NCI-H2227 (cell line): Measurements from ENCODE around the gene ATP10A.
"Not testable (repeated sequence)": the region's sequence is repeated elsewhere in the genome, so short reads cannot be mapped to it uniquely, and the experiment has no call there.

Experiments used
- DNase-seq: peaks from one replicate; lab custom pipeline; 2025; ENCODE audit not compliant: unreplicated experiment; lab: John Stamatoyannopoulos, UW

Gene ATP10A

DNA sequence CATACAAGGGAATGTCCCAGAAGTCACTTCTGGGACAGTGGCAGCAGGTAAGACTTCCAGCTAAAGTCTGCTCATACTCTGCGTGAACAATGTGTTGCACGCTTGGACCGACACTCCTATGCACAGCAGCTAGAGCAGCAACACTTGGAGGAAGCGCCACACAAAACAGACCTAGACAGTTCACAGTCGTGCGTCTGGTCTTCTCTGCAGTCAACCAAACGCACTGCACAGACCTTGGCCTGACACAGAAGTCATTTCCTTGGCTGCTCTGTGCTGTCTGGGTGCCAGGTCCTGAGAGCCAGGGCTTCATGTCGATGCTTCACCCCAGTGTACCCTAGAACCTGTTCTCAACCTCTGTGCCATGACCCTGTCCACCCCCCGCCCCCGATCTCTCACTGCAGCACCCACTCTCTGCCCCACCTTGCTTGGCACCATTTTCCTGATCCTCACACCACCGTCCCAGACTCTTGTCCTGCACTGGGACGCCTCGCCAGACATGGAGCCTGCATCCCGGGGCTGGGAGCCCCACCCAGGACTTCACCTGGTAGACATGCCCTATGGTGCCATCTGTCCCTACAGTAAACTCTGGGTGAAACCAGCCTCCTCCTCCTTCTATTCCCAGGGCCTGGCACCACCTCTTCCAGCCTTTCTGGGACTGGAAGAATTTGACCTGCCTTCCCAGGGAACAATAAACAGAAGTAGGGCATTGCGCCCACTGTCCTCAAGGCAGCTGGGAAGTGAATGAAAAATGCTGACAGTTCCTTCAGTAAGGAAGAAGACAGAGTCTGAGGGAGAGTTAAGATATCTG lies 3.1 kb downstream of the ATP10A start:
- no peak for DNase-seq

DNA sequence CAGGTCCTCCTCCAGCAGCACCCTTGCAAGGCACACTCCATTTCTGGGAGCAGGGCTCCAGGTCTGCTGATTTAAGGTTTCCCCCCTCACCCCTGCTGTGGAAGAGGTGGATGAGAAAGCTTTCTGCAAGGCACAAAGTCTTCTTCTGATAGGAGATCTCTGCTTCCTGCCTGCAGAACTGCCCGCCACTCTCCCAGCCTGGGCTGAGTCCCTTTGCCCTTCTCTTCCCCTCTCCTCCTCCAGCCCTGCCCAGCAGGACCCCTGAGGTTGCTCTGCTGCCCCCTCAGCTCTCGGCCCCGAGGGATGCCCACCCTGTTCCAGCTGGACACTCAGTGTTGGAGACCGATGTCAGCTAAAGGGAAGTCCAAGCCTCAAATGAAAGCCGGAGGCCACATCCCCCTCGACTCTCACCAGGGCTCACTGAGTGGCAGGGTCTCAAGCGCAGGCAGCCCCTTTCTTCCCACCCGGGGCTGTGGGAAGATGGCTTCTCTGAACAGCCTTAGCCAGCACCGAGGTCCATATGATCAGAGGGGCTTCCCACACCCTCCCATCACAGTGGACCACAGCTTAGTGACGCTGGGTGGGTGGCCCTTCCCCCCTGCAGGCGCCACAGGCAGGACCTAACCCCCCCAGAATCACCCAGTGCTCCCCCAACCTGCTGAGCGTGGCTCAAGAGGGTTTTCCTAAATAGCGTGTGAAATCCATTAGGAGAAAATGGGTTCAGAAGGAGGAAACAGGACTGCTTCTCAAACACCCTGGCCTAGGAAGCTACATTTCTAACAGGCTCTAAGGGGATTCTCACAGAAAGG lies 4.0 kb downstream of the ATP10A start:
- DNase-seq = no peak

DNA sequence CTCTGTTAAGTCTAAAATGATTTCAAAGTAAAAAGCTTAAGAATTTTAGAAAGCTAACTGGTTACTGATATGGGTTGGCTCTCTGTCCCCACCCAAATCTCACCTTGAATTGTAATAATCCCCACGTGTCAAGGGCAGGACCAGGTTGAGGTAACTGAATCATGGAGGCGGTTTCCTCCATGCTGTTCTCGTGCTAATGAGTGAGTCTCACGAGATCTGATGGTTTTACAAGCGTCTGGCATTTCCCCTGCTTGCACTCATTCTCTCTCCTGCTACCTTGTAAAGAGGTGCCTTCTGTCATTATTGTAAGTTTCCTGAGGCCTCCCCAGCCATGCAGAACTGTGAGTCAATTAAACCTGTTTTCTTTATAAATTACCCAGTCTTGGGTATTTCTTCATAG lies 7.1 kb downstream of the ATP10A start:
- DNase-seq = not testable (repeated sequence)

DNA sequence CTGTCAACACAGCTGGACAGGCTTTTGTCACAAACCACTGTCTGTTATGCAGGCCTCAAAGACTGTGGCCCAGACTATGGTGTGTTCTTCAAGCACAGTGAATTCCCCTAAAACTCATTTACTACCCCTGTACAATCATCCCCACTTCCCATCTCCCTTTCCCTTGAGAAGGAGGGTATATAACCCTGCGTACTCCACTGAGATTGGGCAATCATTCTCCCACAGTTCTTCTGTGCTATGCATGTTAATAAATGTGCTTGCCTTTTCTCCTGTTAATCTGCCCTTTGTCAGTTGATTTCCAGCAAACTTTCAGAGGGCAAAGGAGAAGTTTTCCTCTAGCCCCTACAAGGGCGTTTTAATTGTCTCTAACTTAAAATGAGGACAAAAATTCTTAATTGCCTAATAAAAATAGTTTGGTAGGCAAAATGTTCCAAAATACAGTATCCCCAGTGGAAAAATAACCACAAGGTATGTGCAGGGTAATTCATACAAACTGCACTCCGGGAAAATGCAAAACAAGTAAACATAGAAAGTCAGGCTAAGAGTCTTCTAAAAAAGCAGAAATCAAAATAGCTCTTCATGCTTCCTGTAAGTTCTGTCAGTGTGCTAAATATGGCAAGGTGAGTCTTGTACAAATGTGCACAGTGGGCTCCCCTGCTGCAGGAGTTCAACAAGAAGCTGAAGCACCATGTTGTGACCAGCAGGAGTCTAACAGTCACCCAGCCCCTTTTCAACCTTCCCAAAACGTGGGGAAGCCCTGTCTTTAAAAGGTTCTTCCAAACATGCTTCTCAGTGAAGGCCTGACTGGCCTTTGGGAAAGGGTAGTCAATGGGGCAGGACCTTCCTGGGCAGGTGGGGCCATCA lies 10.2 kb downstream of the ATP10A start:
- no peak for DNase-seq

DNA sequence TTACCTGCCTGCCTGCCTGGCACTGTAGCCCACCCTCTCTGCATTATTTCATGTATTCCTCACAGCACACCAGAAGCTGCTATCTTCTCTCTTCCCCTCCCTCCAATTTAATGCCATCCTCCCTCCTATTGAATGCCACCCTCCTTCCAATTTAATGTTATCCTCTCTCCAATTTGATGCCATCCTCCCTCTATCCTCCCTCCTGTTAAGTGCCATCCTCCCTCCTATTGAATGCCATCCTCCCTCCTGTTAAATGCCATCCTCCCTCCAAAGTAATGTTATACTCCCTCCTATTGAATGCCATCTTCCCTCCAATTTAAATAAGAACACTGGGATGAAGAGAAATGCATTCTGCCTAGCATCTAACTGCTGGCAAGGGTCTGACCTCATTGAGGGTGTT lies 11.1 kb downstream of the ATP10A start:
- DNase-seq = no peak

DNA sequence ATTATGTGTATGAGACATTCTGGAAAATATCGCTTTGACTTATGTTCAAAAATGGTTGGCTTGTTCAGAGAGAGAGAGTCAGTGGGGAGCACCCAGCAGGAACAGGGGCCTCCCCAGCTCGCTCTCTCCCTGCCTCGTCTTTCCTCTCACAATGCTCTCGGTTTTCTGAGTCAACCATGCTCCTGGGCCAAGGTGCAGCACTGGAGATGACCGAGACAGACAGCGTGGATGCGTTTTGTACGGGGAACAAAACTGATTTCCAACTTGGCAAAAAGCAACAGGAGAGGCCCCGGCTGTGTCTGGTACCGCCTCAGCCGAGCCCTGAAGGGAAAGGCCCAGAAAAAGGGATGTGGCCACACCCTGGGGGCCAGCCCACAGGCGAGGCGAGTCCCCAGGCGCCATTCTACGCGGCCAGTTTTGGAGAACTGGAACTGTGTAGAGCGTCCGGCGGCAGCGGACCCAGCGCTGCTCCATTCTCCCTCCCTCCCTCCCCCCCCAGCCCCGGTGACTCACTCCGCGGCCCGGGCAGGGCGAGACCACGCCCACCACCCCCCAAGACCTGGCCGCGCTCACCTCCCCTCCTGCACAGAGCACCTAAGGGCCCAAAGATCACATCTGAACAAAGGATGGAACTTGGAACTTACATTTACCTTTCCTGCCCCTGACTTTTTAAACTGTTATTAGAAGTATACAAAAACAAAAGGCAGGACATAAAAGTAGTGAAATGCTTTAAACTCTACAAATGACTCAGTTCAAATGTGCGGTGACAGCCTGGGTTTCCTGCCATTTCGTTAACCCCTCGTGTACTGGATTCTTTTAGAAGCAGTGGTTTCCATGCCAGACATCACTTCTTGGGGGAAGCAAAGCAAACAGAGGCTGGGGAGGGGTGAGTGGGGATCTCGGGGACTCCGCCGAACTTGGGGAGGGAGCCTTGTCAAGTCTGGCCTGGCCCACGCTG lies 12.7 kb downstream of the ATP10A start:
- no peak for DNase-seq

DNA sequence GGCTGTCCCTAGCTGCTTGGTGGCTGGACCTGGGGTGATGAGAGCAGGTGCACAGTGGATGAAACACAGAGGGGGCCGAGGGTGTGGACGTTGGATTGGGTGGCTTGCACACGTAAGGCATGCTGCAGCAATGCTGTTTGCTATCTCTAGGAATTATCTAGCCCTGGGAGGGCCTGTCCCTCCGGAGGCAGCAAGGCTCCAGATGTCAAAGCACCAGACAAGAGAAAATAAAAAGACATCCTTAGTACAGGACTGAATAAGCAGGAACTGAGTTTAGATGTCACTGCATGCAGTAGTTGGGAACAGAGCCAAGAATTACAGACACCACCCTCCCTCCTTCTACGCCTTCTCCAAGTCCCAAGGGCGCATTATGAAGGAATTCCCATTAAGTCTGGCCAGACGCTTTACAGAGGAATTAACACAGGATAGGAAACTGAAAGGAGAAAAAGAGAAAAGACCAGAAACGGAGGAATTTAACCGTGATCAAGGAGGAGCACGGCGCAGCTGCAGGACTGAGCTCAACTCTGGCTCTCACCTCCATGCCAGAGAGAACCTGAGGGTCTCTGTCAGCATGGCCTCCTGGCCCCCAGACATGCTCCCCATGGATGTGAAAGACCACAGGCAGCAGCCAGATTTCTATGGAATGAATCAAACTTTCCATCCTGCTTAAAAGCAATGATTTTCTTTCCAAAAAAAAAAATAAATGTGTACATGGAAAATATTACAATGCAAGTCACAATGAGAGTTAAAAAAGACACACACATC lies 13.8 kb downstream of the ATP10A start:
- DNase-seq = no peak

DNA sequence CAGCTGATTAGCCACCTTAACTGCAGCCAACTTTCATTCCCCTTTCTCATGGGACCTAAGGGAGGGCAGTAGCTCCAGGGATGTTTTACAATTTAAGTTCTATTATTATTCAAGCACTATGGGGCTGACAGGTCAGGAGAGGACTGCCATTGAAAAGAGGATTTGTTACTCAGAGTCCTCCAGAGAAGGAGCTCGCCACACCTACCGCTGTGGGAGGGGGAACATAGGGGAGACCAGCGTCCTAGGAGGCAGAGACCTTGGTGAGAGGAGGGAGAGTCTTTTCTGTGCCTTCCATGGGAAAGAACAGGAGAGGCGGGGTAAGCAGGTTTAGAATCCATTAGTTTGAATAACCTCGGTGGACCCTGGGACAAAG lies 14.4 kb downstream of the ATP10A start:
- DNase-seq = no peak

DNA sequence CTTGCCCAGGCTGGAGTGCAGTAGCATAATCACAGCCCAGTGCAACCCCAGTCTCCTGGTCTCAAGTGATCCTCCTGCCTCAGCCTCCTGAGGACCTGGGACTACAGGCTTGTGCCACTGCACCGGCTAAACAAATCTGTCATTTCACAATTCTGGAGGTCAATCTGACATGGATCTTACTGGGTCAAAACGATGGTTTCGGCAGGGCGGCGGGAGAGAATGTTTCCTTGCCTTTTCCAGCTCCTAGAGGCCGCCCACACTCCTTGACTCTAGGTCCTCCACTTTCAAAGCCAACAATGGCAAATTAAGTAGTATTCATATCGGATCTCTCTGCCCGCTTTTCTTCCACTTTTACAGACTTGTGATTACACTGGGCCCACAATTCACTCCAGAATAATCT lies 14.8 kb downstream of the ATP10A start:
- no peak for DNase-seq

DNA sequence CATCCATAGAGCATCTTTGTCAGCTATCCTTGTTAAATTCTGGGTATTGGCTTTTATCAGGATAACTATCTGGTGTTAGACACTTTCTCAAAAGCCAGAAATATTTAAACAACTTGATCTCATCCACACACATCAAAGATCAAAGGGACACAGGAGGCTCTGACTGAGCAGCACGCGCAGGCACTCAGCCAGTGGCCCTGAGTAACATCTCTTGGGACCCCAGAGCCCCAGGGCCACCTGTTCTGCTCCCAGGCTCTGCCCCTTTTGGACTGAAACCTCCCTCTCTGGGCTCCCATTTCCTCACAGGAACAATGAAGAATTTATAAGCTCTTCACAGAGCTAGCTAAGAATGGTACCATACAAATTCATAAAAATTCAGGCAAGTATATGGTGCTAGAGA lies 16.1 kb downstream of the ATP10A start:
- DNase-seq = no peak

DNA sequence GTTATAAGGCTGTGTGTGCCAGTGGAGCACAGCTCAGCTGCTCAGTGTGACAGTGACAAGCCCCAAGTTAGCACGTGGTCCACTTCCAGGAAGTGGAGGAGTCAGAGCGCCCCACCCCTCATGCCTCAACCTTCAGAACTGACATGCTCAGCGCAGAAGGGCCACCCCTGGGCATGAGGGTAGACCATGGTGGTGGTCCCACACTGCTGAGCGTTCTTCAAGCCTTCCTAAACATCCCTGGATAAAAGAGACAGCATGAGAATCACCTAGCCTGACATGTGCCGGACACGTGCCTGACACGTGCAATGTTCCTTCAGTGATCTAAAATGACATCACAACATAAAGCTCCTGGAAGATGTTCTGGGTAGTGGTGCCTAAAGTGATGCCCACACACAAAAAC lies 16.8 kb downstream of the ATP10A start:
- no peak for DNase-seq

DNA sequence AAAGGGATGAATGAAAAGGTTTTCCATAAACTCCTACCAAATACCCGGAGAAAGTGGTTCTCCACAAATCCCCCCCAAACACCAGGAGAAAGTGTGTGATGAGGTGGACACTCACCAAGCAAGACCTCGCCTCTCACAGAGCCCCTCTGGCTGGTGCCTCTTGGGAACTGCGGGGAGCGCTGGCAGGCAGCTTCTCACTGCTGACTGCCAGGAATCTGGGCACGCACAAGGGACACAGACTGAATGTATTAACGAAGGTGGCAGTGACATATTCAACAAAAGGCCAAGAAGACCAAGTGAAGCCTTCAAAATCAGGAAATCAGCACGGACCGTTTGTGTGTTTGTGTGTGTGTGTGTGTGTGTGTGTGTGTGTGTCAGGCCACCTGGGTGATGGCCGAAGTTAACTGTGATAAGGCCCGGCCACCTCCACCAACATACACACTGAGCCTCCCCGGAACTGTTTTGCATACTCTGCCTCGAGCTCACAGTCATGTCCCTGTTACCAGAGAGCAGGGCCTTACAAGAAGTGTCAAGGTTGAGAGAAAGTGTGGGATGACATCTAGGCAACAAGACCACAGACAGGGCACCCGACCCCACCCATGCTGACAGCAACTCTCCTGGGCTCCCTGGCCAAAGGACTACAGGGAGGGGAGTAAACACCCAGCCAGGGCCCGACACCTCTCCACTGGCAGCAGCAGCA lies 18.0 kb downstream of the ATP10A start:
- no peak for DNase-seq

DNA sequence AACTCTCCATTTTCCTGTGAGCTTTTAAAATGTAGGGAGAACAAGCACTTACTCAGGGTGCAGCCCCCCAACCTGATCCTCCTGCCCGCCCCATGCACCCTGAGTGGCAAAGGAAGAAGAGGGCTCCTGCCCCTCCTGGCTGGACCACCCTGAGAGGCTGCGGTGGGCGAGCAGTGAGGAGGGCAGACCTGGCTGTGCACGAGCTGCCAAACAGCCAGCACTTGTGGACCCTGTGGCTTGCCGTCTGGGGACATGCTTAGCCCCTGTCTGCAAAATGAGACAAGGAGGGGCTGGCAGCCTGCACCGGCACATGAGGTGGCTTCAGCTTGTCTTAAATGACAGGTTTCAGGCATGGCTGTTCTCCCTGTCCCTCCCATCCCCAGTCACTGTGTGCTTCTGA lies 18.6 kb downstream of the ATP10A start:
- DNase-seq = no peak

DNA sequence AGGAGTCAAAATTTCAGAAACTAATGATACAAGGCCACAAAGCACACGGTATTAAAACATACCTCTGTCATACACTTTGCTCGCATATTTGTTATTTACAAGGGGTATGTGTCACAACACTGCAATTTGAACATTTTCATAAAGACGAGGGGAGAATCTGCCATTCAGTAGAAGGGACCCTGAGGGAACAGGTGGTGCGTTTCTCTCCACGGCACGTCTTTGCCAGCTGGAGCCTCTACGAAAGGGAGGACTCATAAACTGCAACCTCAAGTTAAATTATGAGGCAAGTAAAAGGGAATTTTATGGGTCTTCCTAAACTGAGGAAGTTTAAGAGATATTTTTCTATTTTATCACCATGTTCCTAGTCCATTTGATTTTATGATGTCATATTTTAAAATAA lies 19.1 kb downstream of the ATP10A start:
- DNase-seq = no peak

DNA sequence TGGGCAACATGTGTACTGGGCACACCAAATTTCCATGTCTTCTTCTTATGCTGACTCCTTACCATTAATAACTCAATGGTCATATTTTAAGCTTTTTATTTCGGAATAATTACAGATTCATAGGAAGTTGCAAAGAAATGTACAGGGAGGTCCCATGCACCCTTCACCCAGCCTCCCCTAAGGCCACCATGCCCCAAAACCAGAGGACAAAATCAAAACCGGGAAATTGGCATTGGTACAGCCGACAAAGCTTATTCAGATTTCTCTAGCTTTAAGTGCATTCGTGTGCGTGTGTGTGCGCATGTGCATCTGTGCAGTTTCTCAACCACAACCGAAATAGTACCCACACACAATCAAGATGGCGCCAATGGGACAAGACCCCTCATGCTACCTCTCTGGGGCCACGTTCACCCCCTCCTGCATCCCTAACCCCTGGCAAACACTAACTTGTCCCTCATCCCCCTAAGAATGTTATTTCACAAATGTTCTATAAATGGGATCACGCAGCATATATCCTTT lies 23.4 kb downstream of the ATP10A start:
- no peak for DNase-seq

DNA sequence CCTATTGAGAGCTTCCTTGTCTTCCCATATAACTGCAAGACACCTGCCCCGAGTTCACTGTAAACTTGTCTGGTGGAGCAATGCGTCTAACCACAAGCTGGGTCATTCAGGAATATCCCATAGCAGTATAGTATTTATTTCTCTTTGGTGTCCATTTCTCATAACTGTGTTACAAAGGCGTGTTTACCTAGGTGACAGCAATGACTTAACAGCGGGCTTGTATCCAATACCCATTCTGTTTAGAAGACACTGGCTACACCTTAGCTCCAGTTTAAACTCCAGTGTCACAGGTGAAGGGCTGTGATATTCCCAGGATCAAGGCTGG lies 24.3 kb downstream of the ATP10A start:
- no peak for DNase-seq

DNA sequence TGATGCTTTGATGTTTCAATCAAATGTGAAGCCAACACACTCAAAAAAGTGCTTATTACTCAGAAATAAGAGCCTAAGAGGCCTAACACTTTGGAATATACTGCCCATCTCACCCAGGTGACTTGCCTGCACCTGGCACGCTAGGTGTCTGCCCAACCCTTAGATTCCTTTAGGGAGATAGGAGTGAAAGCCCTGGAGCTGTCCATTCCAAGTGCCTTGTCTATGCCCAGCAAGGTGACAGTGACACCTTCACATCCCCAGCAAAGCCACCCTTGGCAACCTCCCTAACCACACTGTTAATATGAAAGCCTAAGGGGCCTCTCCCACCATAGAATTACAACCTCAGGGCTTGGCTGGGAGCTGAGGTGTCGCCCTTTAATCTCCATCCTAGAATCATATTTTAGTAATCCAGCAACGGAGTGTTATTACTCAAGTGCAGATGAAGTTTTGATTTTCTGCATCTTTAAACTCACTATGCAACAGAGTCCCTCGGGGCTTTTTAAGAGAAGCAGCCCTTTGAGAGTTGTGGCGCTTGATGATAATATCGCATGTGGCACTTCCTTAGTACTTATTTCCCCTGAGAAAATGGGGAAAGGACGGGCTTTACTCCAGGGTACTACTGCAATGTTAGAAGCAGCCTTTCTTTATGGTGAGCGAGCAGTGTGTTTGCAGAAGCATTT lies 24.8 kb downstream of the ATP10A start:
- no peak for DNase-seq

DNA sequence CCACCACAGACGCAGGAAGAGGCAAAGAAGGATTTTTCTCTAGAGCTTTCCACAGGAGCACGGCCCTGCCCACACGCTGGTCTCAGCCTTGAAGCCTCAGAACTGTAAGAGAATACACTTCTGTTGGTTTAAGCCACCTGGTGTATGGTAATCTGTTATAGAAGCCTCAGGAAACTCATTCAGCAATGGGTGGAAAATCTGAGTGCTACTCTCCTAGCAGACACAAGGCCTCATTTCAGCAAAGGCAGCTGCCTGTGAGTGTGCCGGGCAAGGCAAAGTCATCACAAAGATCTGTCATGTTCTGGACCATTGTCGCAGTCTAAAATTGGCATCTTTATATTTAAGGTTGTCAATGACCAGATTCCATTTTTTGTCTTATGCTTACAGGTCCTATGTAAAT lies 31.0 kb downstream of the ATP10A start:
- DNase-seq = no peak
